ENCODE results near the gene ABTB2.

Gene ABTB2

DNA sequence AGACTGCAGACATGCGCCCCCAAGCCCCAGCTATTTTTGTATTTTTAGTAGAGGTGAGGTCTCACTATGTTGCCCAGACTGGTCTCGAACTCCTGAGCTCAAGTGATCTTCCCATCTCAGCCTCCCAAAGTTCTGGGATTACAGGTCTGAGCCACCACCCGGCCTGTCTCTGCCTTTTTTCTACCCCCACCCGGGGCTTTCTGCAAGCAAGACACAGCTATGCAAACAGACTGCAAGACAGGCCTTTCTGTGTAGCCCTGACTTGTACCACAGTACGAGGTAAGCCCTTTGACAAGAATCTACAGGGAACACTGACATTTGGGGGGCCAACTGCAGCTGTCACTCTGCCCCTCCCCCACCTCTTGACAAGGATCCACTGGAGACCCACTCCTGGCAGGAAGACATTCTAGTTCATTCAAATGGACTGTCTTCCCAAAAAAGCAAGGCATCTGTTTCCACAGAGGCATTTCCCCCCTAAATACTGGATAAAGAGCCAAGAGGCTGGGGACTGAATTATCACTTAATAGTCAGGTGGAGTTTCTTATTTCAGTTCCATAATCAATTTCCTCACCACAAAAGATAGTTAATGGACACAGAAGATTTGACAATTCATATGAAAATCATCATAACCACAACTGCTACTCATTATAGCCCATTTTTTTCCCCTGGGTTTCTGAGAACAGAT lies 118.2 kb downstream of the ABTB2 start:
- TF ChIP-seq CTCF (IDR thresholded peaks at IDR 0.05; ENCODE audit: low read depth, low read length): no peak
- DNase-seq (ENCODE audit: extremely low read depth, low read depth): no peak

- no peak for TF ChIP-seq CTCF (IDR thresholded peaks at IDR 0.05; ENCODE audit: low read depth, low read length)
- no peak for DNase-seq (ENCODE audit: extremely low read depth, low read depth)
These were observed 118.8 kb downstream of the ABTB2 start for GRCh38 chr11:34238966-34239365.

DNA sequence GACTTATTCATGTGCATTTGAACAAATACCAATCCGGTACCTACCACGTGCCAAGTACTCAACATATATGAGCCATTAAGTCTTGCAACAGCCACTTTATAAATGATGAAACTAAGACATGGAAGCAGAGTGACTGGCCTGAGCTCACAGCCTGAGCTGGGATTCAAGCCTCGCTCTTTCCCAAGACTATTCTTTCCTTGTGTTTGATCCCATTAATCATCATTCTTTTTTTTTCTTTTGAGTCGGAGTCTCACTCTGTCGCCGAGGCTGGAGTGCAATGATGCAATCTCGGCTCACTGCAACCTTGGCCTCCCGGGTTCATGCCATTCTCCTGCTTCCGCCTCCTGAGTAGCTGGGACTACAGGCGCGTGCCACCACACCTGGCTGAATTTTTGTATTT lies 119.3 kb downstream of the ABTB2 start:
- no peak for DNase-seq (ENCODE audit: extremely low read depth, low read depth)
- no peak for TF ChIP-seq CTCF (IDR thresholded peaks at IDR 0.05; ENCODE audit: low read depth, low read length)

- DNase-seq (ENCODE audit: extremely low read depth, low read depth): no peak
- no peak for TF ChIP-seq CTCF (IDR thresholded peaks at IDR 0.05; ENCODE audit: low read depth, low read length)
These were observed 121.2 kb downstream of the ABTB2 start for GRCh38 chr11:34236572-34236971.

DNA sequence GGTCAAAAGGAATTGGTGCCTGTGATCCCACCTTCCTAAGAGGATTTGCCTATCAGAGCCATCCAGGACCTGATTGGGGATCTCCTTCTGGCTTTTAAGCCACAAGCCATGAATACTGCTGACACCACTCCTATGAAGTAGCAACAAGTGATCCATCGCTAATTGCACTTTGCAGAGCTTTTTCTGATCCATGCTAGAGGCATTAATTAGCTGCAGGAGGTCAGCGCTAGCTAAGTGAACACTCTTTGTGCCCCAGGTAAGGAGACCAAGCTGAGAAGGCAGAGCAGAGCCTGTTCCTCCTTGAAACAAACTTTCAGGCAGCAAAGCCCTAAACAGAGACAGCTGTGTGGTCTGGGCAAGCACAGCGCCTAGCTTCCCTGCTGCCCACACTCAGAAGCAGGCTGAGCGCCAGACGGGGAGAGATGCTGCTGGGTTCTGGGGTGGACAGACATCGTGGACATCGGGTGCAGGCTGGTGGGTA lies 122.2 kb downstream of the ABTB2 start:
- DNase-seq (ENCODE audit: extremely low read depth, low read depth): no peak
- TF ChIP-seq CTCF (IDR thresholded peaks at IDR 0.05; ENCODE audit: low read depth, low read length): no peak

DNA sequence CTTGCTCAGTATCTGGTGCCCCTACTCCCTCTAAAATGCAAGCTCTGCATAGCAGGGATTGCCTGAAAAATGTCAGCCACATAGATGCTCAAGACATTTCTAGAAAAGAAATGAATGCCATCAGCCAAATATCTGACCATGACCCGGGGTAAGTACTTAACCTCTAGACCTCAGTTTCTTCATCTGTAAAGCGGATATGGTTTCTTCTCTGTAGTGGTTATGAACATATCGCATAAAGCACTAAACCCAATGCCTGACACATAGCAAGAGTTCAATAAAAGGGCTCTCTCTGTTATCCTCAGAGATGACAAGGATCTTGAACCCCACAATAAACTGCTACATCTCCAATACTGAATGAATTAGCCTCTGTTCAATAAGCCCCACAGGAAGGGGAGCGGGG lies 122.6 kb downstream of the ABTB2 start:
- no peak for TF ChIP-seq CTCF (IDR thresholded peaks at IDR 0.05; ENCODE audit: low read depth, low read length)
- DNase-seq (ENCODE audit: extremely low read depth, low read depth): no peak

- no peak for DNase-seq (ENCODE audit: extremely low read depth, low read depth)
- TF ChIP-seq CTCF (IDR thresholded peaks at IDR 0.05; ENCODE audit: low read depth, low read length): no peak
These were observed 123.6 kb downstream of the ABTB2 start for GRCh38 chr11:34234086-34234740.

Measured in AG09319 (cell line).